ENCODE results near the gene VANGL2.

DNA sequence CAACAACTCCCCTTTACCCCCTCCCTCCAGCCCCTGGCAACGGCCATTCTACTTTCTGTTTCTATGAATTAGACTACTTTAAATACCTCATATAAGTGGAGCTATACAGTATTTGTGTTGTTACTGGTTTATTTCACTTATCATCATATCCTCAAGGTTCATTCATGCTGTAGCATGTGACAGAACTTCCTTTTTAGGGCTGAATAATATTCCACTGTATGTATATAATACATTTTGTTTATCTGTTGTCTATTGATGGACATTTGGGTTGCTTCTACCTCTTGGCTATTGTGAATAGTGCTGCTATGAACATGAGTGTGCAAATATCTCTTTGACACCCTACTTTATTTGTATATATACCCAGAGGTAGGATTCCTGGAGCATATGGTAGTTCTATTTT, 31.3 kb upstream of the VANGL2 start:
- TF ChIP-seq POLR2A (IDR thresholded peaks at IDR 0.05; ENCODE audit: low read depth, low read length) = no peak
- TF ChIP-seq POLR2AphosphoS5 (IDR thresholded peaks at IDR 0.05; ENCODE audit: low read depth, low read length) = no peak

All from GM12891 (cell line).